HG02943 (cell line): ENCODE results near the gene CNTRL.
"Not testable (repeated sequence)": the region's sequence is repeated elsewhere in the genome, so short reads cannot be mapped to it uniquely, and the experiment has no call there.

ENCODE experiments used
- ATAC-seq: cut with Tn5 transposase; IDR thresholded peaks from one replicate; pipeline ENCODE4 v1.9.1; 2021; ENCODE audit warnings: mild to moderate bottlenecking, low read depth, moderate library complexity; ENCODE audit not compliant: unreplicated experiment

The CNTRL gene, protein sequence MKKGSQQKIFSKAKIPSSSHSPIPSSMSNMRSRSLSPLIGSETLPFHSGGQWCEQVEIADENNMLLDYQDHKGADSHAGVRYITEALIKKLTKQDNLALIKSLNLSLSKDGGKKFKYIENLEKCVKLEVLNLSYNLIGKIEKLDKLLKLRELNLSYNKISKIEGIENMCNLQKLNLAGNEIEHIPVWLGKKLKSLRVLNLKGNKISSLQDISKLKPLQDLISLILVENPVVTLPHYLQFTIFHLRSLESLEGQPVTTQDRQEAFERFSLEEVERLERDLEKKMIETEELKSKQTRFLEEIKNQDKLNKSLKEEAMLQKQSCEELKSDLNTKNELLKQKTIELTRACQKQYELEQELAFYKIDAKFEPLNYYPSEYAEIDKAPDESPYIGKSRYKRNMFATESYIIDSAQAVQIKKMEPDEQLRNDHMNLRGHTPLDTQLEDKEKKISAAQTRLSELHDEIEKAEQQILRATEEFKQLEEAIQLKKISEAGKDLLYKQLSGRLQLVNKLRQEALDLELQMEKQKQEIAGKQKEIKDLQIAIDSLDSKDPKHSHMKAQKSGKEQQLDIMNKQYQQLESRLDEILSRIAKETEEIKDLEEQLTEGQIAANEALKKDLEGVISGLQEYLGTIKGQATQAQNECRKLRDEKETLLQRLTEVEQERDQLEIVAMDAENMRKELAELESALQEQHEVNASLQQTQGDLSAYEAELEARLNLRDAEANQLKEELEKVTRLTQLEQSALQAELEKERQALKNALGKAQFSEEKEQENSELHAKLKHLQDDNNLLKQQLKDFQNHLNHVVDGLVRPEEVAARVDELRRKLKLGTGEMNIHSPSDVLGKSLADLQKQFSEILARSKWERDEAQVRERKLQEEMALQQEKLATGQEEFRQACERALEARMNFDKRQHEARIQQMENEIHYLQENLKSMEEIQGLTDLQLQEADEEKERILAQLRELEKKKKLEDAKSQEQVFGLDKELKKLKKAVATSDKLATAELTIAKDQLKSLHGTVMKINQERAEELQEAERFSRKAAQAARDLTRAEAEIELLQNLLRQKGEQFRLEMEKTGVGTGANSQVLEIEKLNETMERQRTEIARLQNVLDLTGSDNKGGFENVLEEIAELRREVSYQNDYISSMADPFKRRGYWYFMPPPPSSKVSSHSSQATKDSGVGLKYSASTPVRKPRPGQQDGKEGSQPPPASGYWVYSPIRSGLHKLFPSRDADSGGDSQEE (N-terminal part only)

DNA sequence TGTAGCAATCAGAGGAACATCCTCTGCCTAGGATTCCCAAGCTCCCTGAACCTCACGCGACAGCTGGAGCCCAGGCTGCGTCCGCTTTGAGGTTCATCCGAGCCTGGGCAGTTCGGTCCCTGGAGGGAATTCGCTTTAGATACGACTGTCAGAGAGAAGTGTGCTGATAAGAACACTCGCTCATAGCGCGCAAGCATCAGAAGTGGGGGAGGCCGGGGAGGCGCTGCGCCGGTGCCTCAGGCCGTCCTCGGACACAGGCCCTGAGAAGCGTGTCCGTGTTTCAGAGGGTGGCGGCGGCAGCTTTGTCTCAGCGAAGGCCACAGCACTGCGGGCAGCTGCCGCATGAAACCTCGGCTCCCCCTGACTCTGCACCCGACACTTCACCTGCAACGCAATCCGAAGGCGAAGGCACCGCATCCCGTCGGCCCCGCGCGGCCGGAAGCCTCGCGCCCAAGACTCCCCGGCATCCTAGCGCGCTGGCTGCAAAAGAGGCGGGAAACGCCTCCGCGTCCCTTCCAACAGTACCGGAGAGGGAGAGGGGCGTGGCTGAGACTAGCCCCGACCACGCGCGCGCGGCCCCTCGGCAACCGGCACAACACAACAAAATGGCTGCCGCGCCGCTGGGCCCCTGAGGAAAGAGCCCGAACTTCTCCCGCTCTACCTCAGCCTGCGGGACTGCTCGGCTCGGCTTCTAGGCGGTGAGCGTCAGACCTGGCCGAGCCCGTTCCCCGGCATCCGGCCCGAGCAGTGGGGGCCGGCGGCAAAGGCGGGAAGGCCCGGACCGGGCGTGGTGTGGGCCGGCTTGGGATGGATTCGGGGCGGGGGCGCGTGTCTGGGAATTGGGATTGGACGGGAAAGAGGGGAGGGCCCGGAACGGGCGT, at the start of gene CNTRL:
CNTRL (plus strand) TSS at position 586 of the 881 bp plus-strand sequence. CDS start 13,372 bp downstream, outside the sequence.
- peak; percentile 51 for ATAC-seq

DNA sequence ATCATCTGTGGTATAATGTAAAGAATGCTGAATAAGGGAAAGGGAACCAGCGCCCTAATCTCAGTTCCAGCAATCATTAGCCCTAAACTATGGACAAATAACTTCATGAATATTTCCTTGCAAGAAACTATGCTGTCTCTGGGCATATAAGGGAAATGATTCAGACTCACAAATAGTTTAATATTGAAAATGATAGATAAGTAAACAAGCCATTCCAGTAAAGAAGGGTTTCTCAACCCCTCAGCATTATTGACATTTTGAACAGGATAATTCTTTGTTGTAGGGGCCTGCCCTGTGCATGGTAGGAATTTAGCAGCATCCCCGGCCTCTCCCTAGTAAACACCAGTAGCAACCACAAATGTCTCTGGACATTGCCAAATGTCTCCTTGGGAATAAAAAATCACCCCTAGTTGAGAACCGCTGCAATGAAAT, 48.5 kb upstream of the CNTRL start:
- ATAC-seq, result no peak

DNA sequence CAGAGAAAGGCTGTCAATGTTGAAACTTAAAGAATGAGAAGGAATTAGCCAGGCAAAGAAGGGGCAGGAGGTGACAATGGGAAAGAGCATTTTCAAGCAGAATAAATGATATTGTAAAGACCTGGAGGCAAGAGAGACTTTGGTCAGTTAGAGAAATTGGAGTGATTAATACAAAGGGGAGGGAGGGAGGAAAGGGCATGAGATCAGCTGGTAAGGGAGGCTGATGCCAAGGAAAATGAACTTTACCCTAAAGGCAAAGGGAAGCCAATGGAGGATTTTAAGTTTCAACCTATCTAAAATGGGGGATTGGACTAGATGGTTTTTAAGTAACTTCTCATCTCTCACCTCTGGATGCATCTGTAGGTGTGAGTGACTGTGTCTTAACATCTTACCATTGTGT, 48.0 kb upstream of the CNTRL start:
- no peak for ATAC-seq

DNA sequence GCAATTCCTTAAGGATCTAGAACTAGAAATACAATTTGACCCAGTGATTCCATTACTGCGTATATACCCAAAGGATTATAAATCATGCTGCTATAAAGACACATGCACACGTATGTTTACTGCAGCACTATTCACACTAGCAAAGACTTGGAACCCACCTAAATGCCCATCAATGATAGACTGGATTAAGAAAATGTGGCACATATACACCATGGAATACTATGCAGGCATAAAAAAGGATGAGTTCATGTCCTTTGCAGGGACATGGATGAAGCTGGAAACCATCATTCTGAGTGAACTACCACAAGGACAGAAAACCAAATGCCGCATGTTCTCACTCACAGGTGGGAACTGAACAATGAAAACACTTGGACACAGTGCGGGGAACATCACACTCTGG, 46.5 kb upstream of the CNTRL start:
- ATAC-seq, result not testable (repeated sequence)

DNA sequence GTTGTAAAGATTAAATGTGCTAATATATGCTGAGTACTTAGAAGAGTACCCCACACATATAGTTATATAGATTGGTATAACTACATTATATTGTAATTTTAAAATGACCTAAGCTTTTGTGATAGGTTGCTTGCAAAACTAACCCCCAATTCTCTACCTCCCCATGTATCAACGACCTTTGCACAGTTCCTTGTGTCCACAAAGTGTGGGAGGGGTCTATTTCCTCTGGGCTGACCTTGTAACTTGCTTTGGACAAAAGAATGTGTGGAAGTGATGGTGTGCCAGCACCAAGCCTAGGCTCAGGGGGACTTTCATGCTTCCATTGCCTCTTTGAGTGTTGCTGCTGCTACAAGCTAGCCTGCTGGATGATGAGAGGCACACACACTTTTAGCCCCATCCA, 45.3 kb upstream of the CNTRL start:
- ATAC-seq, result no peak

DNA sequence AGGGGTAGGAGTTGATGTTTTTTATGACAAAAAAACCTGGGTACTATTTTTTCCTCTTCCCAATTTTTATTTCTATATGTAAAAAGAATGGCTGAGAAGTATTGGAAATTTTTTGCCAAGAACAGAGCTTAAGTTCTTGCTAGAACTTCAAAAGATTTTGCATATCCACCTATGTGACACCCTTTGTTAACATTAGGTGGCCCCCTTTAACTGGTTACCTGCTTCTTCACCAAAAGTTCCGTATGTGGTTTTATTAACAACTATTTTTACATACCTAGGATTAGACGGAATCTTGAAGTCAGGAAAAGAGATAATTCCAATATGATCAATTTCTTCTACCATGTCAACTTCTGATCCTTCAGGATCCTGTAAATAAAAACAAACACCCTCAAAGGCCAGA, 40.2 kb upstream of the CNTRL start:
- no peak for ATAC-seq

DNA sequence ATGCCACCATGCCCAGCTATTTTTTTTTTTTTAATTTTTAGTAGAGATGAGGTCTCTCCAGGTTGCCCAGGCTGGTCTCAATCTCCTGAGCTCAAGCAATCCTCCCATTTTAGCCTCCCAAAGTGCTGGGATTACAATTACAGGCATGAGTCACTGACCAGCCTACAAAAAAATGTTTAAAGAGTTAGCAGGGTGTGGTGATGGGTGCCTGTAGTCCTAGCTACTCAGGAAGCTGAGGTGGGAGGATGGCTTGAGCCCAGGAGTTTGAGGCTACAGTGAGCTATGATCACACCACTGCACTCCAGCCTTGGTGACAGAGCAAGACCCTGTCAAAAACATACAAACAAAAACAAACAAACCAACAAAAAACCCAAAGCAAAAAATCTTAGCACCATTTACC, 39.0 kb upstream of the CNTRL start:
- not testable (repeated sequence) for ATAC-seq

DNA sequence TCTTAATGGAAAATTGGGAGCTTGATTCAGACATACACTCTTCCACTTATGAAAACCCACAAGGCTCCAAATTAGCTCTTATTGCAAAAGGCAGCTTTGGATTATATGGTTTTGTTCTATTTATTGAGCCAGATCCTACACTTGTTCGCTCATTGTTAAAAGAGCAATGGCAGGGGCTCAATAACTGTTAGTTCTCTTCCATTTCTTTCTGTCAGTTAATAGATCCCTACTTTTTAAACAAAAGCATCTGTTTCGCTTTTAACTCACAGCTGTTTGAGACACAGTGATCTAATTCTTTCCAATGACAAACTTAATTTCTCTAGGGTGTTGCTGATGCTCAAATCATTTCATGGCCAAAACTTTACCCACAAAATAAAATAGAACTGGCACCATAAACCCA, 36.4 kb upstream of the CNTRL start:
- ATAC-seq, result no peak

DNA sequence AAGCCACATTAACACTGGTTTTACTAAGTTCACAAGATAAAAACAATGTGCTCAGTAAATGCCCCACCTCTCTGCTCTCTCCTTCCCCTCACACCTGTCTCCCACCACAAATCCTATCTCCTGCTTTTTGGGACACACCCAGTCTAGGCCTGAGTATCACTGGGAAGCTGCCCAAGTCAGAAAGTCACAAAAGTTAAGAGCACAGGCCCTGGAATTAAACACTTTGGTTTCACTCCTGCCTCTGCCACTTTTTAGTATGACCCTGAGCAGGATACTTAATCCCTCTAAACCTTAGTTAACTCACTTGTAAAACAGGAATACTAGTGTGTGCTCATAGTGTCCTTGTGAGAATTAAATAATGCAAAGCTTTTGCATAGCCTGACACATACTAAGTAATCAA, 36.0 kb upstream of the CNTRL start:
- no peak for ATAC-seq

DNA sequence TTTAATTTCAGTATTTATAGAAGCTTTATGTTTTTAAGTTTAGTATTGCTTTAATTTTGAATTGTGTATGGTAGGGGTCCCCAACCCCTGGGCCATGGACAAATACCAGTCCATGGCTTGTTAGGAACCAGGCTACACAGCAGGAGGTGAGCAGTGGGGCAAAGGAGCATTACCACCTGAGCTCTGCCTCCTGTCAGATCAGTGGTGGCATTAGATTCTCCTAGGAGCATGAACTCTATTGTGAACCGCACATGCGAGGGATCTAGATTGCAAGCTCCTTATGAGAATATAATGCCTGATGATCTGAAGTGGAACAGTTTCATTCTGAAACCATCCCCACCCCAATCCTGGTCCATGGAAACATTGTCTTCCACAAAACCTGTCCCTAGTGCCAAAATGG, 26.6 kb upstream of the CNTRL start:
- ATAC-seq, result no peak

DNA sequence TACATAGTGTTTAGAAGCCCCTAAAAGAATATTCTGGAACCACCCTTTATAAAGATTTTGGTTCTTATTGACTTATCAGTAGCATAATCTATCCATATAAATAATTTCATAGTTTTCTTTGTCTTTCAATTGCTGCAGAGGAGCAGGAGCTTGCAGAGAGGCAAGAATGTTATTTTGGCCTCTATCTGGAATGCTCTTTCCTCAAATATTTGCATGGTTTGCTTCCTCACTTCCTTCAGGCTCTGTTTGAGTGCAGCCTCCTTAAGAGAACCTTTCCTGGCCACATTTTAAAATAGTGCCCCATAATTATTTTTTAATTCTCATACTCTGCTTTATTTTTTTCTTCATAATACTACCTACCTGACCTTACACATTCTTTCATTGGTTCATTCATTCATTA, 26.1 kb upstream of the CNTRL start:
- ATAC-seq, result no peak

DNA sequence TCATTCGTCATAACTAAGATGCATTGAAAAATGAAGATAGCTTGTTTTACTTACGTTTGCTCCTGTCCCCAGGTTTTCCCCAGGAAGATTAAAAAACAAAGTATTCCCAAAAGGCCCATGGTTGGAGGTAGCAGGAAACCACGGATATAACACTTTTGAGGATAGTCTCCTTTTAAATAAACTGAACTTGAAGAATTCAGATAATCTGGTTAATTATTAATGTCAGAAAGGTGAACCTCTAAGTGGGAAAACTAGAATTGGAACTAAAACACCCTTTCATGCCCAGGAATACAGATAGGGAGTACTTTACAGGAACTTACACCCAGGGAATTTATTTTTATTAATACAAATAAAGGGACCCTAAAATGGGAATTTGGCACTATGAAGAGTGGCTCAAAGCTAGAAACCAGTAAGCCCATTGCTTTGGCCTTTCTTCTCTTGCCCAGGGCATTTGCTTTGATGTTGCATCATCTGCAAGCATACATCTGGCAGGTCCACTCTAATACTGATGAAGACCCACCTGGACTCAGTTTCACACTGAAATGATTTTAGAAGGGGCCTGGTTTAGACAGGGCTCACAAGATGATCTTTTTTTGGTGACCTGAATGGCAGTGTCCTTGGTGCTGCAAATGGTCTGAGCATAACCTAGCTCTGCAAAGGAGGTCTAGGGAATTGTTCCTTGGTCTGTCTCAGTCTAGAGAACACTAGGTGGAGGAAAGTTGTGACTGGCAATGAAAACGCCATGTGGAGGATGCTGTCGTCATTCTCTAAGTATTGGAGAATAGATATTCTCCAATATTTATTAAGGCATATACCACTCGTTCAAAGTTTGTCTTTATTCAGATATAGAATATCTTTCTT, 24.4 kb upstream of the CNTRL start, which contains the start of gene C5:
C5 (minus strand) TSS at position 148 of the 861 bp plus-strand sequence; CDS start at position 119, 29 bp downstream.
- no peak for ATAC-seq

DNA sequence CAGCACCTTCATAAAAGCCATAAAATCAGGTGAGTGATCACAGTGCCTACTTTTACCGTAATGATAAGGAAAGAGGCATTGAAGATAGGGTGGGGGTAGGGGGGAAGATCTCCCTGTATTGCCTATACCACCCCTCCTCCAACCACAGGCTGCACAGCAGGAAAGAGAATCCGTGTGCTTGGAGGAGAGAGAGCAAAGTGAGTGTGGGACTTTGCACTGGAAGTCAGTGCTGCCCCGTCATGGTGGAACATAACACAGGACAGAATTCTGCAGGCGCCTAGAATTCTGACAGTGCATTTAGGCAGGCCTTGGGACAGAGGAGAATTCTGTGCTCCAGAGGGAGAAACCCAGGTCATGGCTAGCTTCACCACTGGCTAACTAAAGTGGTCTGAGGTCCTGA, 21.2 kb upstream of the CNTRL start:
- ATAC-seq, result no peak

DNA sequence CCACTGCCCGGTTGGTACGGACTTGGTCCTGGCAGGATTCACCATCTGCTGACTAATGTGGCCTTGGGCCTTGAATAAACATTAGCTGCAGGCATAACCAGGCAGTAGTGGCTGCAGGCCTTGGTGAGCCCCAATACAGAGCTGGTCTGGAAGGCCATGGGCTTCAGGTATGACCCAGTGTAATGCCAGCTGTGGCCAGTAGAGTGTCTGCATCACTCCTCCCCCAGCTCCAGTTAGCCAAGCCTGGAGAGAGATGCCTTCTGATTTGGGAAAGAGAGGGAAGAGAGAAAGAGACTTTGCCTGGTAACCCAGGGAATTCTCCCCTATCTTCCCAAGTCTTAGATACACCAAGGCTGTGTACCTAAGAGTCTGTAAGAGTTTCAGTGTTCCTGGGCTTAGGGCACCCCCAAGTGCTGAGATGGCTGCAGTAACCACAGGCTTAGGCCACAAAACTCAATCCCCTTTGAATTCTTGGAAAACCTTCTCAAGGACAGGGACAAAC, 19.1 kb upstream of the CNTRL start:
- ATAC-seq, result no peak

DNA sequence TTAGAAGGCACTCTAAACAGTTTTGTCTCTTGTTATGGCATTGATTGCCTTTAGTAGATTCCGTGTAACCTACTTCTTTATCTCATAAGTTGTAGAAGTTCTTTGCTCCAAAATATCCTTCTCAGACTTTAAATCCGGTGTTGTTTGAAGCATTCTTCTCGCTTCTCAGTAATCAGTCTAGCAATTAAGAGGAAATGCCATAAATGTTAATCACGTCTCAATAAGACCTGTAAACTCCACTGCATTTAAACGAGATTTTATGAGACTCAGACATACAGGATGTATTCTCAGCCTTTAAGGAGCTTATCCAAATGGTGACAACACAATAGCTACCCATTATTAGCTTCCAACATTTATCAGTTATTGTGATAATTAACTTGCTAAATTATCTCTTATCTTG, 16.9 kb upstream of the CNTRL start:
- ATAC-seq, result no peak

DNA sequence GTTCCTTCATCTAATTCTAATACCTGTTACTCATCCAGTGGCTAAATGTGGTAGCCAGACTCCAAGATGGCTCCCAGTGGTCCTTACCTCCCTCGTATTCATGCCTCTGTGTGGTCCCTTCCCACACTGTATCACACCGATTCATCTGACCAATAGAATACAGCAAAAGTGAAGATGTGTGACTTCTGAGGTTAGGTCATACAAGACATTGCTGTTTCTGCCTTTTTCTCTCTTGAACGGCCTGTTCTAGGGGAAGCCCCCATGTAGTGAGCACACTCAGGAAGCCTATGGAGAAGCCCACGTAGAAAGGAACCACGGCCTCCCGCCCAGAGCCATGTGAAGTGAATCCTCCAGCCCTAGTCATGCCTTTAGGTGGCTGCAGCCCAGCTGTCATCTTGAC, 15.2 kb upstream of the CNTRL start:
- no peak for ATAC-seq

DNA sequence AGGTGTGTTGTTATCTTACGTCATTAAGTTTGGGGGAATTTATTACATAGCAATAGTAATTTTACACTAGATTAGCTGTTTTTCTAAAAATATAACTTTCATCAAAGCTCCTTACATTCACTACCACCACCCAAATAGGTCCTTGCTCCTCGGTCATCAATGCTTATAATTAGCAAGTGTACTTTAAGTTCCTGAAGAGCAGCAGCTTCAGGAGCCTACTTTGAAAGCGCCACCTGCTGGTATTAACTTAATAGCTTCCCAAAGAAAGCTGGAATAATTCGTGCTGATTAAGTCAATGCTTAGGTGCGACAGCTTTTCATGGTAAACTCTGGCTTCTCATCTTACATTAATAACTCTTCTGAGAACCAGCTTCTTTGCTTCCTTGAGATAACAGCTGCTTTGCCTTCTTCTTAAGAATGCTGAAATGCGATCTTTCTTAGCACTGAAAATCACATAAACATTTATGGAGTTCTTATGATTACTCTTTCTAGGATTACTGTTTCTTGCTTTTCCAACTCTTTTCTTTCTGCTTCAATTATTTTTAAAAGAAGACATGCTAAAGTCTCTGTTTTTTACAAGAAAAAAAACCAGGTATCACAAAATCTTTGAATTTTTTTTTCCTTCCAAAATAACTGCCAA, 14.6 kb upstream of the CNTRL start:
- ATAC-seq, result no peak

DNA sequence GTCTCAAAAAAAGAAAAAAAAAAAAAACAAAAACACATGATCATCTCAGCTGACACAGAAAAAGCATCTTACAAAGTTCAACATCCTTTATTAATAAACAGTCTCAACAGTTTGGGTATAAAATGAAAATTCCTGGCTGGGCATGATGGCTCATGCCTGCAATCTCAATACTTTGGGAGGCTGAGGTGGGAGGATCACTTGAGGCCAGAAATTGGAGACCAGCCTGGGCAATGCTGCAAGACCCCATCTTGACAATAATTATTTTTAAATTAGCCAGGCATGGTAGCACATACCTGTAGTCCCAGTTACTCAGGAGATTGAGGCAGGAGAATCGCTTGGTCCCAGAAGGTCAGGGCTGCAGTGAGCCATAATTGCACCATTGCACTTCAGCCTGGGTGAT, 7.9 kb upstream of the CNTRL start:
- no peak for ATAC-seq
